Measurements from ENCODE around the gene PRKAA1. TPM values are rescaled to one million over a fixed set of nuclear protein-coding genes. Genes with fewer than 3 reads are reported as not detected.

PRKAA1 gene
- total and polyA plus RNA-seq, 2 of the 13 experiments (the other 11 are each of a cell fraction or from before 2014, with no cell fraction given), result 36.6 to 58.0 TPM

DNA sequence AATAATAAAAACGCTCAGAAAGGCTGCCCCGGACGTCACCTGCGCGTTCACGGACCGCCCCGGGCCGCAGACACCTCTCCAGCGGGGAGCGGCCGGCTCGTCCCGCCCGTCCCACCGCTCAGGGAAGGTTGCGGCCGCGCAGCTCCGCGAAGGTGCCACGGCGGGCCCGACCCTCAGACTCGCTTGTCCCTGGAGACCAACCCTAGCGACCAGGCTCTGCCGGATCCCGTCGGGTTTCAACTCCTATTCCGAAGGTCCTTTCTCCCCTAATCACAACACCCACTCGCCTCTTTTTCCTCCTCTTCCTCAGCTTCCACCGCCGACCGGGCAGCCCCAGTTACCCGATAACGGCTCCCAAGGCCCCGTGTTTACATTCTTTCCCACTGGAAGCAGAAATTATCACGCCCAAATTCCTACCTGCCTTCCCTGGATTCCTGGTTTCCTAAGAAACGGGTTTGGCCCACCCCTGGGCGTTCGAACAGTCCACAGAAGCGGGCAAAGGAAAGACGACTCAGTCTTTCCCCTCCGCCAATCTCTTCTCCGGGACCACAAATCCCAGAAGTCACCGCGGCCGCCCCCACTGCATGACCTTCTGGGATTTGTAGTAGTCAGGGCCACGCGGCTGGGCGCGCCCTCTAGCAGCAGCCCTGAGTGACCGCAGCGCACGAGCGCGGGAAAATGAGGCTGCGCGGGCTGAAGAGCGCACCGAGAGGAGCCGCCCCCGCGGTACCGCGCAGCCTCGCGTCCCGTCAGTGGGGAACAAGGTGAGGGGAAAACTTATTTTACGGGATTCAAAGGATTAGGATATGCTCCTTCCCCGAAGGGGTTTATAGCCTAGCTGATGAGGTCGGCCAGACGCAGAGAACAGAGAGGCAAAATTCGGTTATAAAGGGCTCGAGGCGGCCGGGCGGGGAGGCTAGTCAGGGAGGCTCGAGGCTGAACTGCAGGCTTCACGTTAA lies 42.5 kb downstream of the PRKAA1 start, which contains the start of gene TTC33 (continued):
- TF ChIP-seq ZNF329 (CRISPR knock-in tag; IDR thresholded peaks at IDR 0.05; ENCODE audit: low read depth), result no peak; the same call in 1 of the 2 replicates
- peak; percentile 62; the same call in 1 of the 2 replicates for TF ChIP-seq FOXC1 (CRISPR knock-in tag; IDR thresholded peaks at IDR 0.05; ENCODE audit: borderline replicate concordance)
- no peak for TF ChIP-seq SMAD9 (CRISPR knock-in tag; IDR thresholded peaks at IDR 0.05)
- no peak for TF ChIP-seq XBP1 (CRISPR knock-in tag; IDR thresholded peaks at IDR 0.05)
- TF ChIP-seq CENPX (CRISPR knock-in tag; IDR thresholded peaks at IDR 0.05), result no peak
- TF ChIP-seq, protein P1, sequence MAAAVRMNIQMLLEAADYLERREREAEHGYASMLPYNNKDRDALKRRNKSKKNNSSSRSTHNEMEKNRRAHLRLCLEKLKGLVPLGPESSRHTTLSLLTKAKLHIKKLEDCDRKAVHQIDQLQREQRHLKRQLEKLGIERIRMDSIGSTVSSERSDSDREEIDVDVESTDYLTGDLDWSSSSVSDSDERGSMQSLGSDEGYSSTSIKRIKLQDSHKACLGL (CRISPR knock-in tag; IDR thresholded peaks at IDR 0.05), result no peak
- TF ChIP-seq SMARCE1 (IDR thresholded peaks at IDR 0.05; ENCODE audit: borderline replicate concordance), result no peak
- TF ChIP-seq, protein P2, sequence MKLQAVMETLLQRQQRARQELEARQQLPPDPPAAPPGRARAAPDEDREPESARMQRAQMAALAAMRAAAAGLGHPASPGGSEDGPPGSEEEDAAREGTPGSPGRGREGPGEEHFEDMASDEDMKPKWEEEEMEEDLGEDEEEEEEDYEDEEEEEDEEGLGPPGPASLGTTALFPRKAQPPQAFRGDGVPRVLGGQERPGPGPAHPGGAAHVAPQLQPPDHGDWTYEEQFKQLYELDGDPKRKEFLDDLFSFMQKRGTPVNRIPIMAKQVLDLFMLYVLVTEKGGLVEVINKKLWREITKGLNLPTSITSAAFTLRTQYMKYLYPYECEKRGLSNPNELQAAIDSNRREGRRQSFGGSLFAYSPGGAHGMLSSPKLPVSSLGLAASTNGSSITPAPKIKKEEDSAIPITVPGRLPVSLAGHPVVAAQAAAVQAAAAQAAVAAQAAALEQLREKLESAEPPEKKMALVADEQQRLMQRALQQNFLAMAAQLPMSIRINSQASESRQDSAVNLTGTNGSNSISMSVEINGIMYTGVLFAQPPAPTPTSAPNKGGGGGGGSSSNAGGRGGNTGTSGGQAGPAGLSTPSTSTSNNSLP (IDR thresholded peaks at IDR 0.05; ENCODE audit: low read depth, low read length), result 0 out of 2 replicates have a peak, but pooled peaks have one; percentile 19
- TF ChIP-seq MED8 (CRISPR knock-in tag; IDR thresholded peaks at IDR 0.05; ENCODE audit: insufficient replicate concordance), result no peak
- TF ChIP-seq HOXA3 (CRISPR knock-in tag; IDR thresholded peaks at IDR 0.05), result peak; percentile 81
- TF ChIP-seq TBX3 (IDR thresholded peaks at IDR 0.05; ENCODE audit: borderline replicate concordance), result no peak
- TF ChIP-seq, protein P3, sequence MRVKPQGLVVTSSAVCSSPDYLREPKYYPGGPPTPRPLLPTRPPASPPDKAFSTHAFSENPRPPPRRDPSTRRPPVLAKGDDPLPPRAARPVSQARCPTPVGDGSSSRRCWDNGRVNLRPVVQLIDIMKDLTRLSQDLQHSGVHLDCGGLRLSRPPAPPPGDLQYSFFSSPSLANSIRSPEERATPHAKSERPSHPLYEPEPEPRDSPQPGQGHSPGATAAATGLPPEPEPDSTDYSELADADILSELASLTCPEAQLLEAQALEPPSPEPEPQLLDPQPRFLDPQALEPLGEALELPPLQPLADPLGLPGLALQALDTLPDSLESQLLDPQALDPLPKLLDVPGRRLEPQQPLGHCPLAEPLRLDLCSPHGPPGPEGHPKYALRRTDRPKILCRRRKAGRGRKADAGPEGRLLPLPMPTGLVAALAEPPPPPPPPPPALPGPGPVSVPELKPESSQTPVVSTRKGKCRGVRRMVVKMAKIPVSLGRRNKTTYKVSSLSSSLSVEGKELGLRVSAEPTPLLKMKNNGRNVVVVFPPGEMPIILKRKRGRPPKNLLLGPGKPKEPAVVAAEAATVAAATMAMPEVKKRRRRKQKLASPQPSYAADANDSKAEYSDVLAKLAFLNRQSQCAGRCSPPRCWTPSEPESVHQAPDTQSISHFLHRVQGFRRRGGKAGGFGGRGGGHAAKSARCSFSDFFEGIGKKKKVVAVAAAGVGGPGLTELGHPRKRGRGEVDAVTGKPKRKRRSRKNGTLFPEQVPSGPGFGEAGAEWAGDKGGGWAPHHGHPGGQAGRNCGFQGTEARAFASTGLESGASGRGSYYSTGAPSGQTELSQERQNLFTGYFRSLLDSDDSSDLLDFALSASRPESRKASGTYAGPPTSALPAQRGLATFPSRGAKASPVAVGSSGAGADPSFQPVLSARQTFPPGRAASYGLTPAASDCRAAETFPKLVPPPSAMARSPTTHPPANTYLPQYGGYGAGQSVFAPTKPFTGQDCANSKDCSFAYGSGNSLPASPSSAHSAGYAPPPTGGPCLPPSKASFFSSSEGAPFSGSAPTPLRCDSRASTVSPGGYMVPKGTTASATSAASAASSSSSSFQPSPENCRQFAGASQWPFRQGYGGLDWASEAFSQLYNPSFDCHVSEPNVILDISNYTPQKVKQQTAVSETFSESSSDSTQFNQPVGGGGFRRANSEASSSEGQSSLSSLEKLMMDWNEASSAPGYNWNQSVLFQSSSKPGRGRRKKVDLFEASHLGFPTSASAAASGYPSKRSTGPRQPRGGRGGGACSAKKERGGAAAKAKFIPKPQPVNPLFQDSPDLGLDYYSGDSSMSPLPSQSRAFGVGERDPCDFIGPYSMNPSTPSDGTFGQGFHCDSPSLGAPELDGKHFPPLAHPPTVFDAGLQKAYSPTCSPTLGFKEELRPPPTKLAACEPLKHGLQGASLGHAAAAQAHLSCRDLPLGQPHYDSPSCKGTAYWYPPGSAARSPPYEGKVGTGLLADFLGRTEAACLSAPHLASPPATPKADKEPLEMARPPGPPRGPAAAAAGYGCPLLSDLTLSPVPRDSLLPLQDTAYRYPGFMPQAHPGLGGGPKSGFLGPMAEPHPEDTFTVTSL (CRISPR knock-in tag; IDR thresholded peaks at IDR 0.05; ENCODE audit: borderline replicate concordance), result no peak
- TF ChIP-seq, protein P4, sequence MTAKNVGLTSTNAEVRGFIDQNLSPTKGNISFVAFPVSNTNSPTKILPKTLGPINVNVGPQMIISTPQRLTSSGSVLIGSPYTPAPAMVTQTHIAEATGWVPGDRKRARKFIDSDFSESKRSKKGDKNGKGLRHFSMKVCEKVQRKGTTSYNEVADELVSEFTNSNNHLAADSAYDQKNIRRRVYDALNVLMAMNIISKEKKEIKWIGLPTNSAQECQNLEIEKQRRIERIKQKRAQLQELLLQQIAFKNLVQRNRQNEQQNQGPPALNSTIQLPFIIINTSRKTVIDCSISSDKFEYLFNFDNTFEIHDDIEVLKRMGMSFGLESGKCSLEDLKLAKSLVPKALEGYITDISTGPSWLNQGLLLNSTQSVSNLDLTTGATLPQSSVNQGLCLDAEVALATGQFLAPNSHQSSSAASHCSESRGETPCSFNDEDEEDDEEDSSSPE (CRISPR knock-in tag; IDR thresholded peaks at IDR 0.05), result peak; percentile 99
- peak; percentile 97 for TF ChIP-seq ZNF335 (CRISPR knock-in tag; IDR thresholded peaks at IDR 0.05)
- TF ChIP-seq NAIF1 (CRISPR knock-in tag; IDR thresholded peaks at IDR 0.05; ENCODE audit: borderline replicate concordance), result peak; percentile 82
- peak; percentile 72; the same call in 1 of the 2 replicates for TF ChIP-seq ZNF547 (CRISPR knock-in tag; IDR thresholded peaks at IDR 0.05)
- TF ChIP-seq DMAP1 (CRISPR knock-in tag; IDR thresholded peaks at IDR 0.05), result peak; percentile 62; the same call in 1 of the 2 replicates
- no peak for TF ChIP-seq TEAD2 (CRISPR knock-in tag; IDR thresholded peaks at IDR 0.05)

All from HepG2 (cell line).